SKM-1 treated with dmso at 0.1 percent for 144 hours (cell line): ENCODE results near the gene ZNF839.
A peak's percentile ranks its signal among the peaks of the same experiment; 100 is the strongest.

ENCODE experiments used
- DNase-seq: peaks from one replicate; lab custom pipeline; 2025; ENCODE audit not compliant: unreplicated experiment; lab: John Stamatoyannopoulos, UW

The ZNF839 gene

GRCh38 chr14:102377696-102378095 is 58.1 kb downstream of the ZNF839 start:
- no peak for DNase-seq

- no peak for DNase-seq
These were observed 59.3 kb downstream of the ZNF839 start for GRCh38 chr14:102378830-102379229.

- no peak for DNase-seq
These were observed 67.5 kb downstream of the ZNF839 start for GRCh38 chr14:102387086-102387485.

- peak; percentile 29 for DNase-seq
These were observed 69.7 kb downstream of the ZNF839 start for GRCh38 chr14:102389246-102389645.

- DNase-seq: no peak
These were observed 70.7 kb downstream of the ZNF839 start for GRCh38 chr14:102390064-102390855.
